OCI-LY3 (cell line): Measurements from ENCODE around the gene VAV3.

ENCODE experiments used
- H2AFZ ChIP-seq: fragments of 200-600, 300-600 bp; shearing (Covaris generic); 2 replicates; pipeline ENCODE4 v1.6.0; 2014; ENCODE audit warnings: antibody characterized with exemption, low read depth, low read length
- H3K27ac ChIP-seq: fragments of 200-600, 300-600 bp; sonication (generic); 2 replicates; pipeline ENCODE4 v1.5.1; 2014; ENCODE audit warnings: mild to moderate bottlenecking, low read length, moderate library complexity, mixed read lengths
- H3K27me3 ChIP-seq: fragments of 200-600, 300-600 bp; sonication (generic); 2 replicates; pipeline ENCODE4 v1.6.1; 2014; ENCODE audit warnings: low read depth, low read length, mixed read lengths
- H3K36me3 ChIP-seq: fragments of 200-600, 300-600 bp; sonication (generic); replicated peaks from 2 replicates; pipeline ENCODE3; 2014; ENCODE audit warnings: low read depth, low read length, mixed read lengths
- H3K4me1 ChIP-seq: fragments of 300-600, 200-600 bp; sonication (generic); 2 replicates; pipeline ENCODE4 v1.6.1; 2014; ENCODE audit warnings: low read length, mixed read lengths
- H3K4me2 ChIP-seq: fragments of 200-600, 300-600 bp; sonication (generic); 2 replicates; pipeline ENCODE4 v1.6.1; 2014; ENCODE audit warnings: low read length, mixed read lengths
- H3K4me3 ChIP-seq: fragments of 300-600, 200-600 bp; sonication (generic); 2 replicates; pipeline ENCODE4 v1.5.1; 2014; ENCODE audit warnings: antibody characterized with exemption, mild to moderate bottlenecking, low read length, moderate library complexity
- H3K79me2 ChIP-seq: fragments of 300-600, 200-600 bp; shearing (Covaris generic); 2 replicates; pipeline ENCODE4 v1.6.1; 2014; ENCODE audit warnings: mild to moderate bottlenecking, low read length, mixed read lengths
- H3K9ac ChIP-seq: fragments of 300-600, 200-600 bp; shearing (Covaris generic); 2 replicates; pipeline ENCODE4 v1.6.0; 2014; ENCODE audit warnings: mild to moderate bottlenecking, low read length, moderate library complexity
- H3K9me3 ChIP-seq: fragments of 200-600, 300-600 bp; shearing (Covaris generic); 2 replicates; pipeline ENCODE4 v1.6.1; 2014; ENCODE audit warnings: low read length, mixed read lengths; ENCODE audit not compliant: insufficient read depth
- H4K20me1 ChIP-seq: fragments of 200-600, 300-600 bp; sonication (generic); 2 replicates; pipeline ENCODE4 v1.6.1; 2016; ENCODE audit warnings: low read length, mixed read lengths; ENCODE audit not compliant: insufficient read depth
- EZH2phosphoT487 ChIP-seq: fragments of 200-600 bp; shearing (Covaris generic); IDR thresholded peaks from 2 replicates; pipeline ENCODE4 v1.6.1; 2018; ENCODE audit warnings: antibody characterized with exemption, mixed run types, low read depth
- TF ChIP-seq, protein P1 (sequence below): fragments of 200-600, 300-600 bp; sonication (generic); IDR thresholded peaks from 2 replicates; pipeline ENCODE4 v1.5.1; 2014; ENCODE audit warnings: antibody characterized with exemption, low read length, low read depth

The VAV3 gene

DNA sequence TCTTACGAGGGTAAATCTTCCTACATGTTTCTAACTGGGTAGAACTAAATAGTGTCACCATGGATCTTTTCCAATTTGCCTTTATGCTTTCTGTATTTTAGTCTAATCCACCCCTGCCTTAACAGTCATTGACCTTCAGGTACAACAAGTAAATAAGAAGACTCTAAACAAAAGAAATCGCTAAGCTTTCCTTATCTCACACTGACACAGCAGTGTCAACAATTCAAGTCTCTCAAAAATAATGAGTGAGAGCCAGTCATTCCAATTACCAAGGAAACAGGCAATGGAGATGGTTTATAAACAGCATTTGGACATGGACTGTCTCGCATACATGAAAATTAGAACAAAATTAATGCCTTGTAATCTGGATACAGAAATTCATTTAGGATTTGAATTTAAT lies 365.8 kb downstream of the VAV3 start:
- H3K27me3 ChIP-seq = no peaks in the 10 kb centered on the region
- H3K4me1 ChIP-seq = no peaks in the 10 kb centered on the region
- TF ChIP-seq, protein P1, sequence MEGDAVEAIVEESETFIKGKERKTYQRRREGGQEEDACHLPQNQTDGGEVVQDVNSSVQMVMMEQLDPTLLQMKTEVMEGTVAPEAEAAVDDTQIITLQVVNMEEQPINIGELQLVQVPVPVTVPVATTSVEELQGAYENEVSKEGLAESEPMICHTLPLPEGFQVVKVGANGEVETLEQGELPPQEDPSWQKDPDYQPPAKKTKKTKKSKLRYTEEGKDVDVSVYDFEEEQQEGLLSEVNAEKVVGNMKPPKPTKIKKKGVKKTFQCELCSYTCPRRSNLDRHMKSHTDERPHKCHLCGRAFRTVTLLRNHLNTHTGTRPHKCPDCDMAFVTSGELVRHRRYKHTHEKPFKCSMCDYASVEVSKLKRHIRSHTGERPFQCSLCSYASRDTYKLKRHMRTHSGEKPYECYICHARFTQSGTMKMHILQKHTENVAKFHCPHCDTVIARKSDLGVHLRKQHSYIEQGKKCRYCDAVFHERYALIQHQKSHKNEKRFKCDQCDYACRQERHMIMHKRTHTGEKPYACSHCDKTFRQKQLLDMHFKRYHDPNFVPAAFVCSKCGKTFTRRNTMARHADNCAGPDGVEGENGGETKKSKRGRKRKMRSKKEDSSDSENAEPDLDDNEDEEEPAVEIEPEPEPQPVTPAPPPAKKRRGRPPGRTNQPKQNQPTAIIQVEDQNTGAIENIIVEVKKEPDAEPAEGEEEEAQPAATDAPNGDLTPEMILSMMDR = no peak
- TF ChIP-seq EZH2phosphoT487 = no peak
- no peak overlapping the region for H3K4me3 ChIP-seq
- H3K9me3 ChIP-seq = no peaks in the 10 kb centered on the region
- no peak overlapping the region for H3K4me2 ChIP-seq
- H4K20me1 ChIP-seq = no peaks in the 10 kb centered on the region
- no peak overlapping the region for H3K27ac ChIP-seq
- no peak overlapping the region for H3K9ac ChIP-seq
- H2AFZ ChIP-seq = no peak overlapping the region
- no peaks in the 10 kb centered on the region for H3K36me3 ChIP-seq
- no peaks in the 10 kb centered on the region for H3K79me2 ChIP-seq

DNA sequence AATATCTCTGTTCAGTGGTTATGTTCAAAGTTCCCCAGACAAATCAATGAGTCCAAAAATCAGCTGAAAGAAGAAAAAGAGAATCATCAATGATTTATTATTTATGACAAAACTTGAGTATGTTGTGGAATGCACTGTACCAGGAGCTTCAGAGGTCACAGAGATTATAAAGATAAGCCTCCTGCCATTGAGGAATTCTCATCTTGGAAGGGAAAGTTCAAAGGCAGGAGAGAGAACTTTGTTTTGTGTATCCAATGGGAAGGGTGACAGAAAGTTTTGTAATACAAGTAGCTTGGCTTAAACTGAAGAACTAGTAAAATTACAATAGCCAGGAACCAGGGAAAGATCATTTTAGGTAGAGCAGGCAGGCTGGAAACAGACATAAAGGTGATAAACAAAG lies 367.7 kb downstream of the VAV3 start:
- Histone ChIP-seq H3K4me1 (no peaks in the 10 kb centered on the region), H4K20me1 (no peaks in the 10 kb centered on the region), H3K27me3 (no peaks in the 10 kb centered on the region), H3K4me3 (no peak overlapping the region), H2AFZ (no peak overlapping the region), H3K27ac (no peak overlapping the region), H3K9me3 (no peaks in the 10 kb centered on the region), H3K79me2 (no peaks in the 10 kb centered on the region), H3K36me3 (no peaks in the 10 kb centered on the region), H3K4me2 (no peak overlapping the region), H3K9ac (no peak overlapping the region)
- TF ChIP-seq, protein P1 = no peak
- TF ChIP-seq EZH2phosphoT487 = no peak

DNA sequence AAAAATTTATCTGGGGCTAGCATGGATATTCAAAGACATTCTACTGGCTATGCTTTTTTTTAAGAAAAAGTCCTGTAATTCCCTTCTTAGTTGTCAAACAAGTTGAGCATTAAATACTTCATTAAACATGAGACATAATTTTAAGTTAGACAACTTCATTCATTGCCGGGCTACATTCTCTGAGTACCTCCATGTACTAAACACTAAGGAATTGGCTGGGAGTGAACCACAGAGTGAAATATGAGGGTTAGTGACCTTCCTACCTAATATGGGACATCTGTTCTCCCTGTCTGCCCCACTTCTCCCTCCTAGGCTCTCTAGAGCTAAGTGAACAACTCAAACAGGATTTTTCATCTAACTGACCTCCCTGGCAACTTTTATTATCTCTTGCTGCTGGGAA lies 370.4 kb downstream of the VAV3 start:
- TF ChIP-seq EZH2phosphoT487 = no peak
- TF ChIP-seq, protein P1 = no peak
- peaks cover 11% of the 10 kb centered on the region for H3K4me1 ChIP-seq
- no peaks in the 10 kb centered on the region for H3K36me3 ChIP-seq
- no peaks in the 10 kb centered on the region for H4K20me1 ChIP-seq
- no peaks in the 10 kb centered on the region for H3K27me3 ChIP-seq
- H2AFZ ChIP-seq = no peak overlapping the region
- no peaks in the 10 kb centered on the region for H3K9me3 ChIP-seq
- no peak overlapping the region for H3K4me3 ChIP-seq
- H3K9ac ChIP-seq = no peak overlapping the region
- no peak overlapping the region for H3K27ac ChIP-seq
- no peaks in the 10 kb centered on the region for H3K79me2 ChIP-seq
- H3K4me2 ChIP-seq = no peak overlapping the region

DNA sequence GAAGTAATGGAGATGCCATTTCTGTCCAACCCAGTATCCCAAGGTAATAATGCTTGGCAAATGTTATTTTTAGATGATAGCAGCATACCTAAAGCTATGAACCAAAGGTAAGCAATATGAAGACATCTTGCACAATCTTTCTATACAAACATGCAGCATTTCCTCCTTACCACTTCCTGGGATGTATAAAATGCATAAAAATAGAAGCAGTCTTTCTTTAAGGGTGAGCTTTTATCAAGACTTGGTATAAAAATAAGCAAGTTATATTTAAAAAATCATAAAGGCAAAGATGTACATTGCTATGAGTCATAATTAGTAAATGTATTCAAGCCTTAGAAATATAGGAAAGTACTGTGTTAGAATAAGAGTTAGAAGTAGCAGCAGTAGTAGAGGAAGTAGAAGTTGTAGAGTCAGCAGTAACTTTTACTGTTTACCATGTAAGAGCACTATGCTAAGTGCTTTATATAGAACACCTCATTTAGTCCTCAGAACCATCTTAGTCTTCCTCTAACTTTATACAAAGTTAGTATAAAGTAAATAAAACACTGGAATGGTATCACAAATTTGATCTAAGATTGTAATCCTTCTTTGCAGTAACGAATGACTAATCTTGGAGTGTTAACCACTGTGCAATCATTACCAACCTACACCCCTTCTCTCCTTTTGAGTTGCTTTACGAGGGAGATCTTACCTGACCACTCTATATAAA lies 371.3 kb downstream of the VAV3 start:
- Histone ChIP-seq H3K36me3 (no peaks in the 10 kb centered on the region), H2AFZ (no peak overlapping the region), H3K4me1 (peaks cover 11% of the 10 kb centered on the region), H3K4me2 (no peak overlapping the region), H3K9me3 (no peaks in the 10 kb centered on the region), H3K9ac (no peak overlapping the region), H4K20me1 (no peaks in the 10 kb centered on the region), H3K79me2 (no peaks in the 10 kb centered on the region), H3K27ac (no peak overlapping the region), H3K27me3 (no peaks in the 10 kb centered on the region), H3K4me3 (no peak overlapping the region)
- TF ChIP-seq, protein P1 = no peak
- no peak for TF ChIP-seq EZH2phosphoT487
